ENCODE measurements around the gene PICK1. TPM values are rescaled to one million over a fixed set of nuclear protein-coding genes. Genes with fewer than 3 reads are reported as not detected.
A peak's percentile ranks its signal among the peaks of the same experiment; 100 is the strongest.

PICK1 gene
- total RNA-seq (18.0 and 18.5 TPM in 2 replicates), polyA plus RNA-seq (18.8 and 20.8 TPM in 2 replicates), polyA minus RNA-seq (24.9 and 25.1 TPM in 2 replicates), Bru-seq, nascent RNA (percentile 50 among the genes with signal in this experiment), BruChase-seq, experiment 1, labeled RNA remaining after a 6-hour chase (percentile 44 among the genes with signal in this experiment), BruChase-seq, experiment 2, labeled RNA remaining after a 2-hour chase (percentile 49 among the genes with signal in this experiment)
- polyA plus RNA-seq (2011; cell fraction: cytosol; rRNA removed), result 13.5 and 19.5 TPM in 2 replicates
- polyA plus RNA-seq (2011; cell fraction: nucleus; rRNA removed), result 71.5 and 71.9 TPM in 2 replicates
- polyA plus RNA-seq (2012), result 5.3 and 7.7 TPM in 2 replicates
- polyA minus RNA-seq (2011; cell fraction: cytosol; rRNA and poly(A)+ RNA removed), result 9.7 TPM
- polyA minus RNA-seq (2011; cell fraction: nucleus; rRNA and poly(A)+ RNA removed), result 11.1 and 11.5 TPM in 2 replicates
- long read RNA-seq, transcript PICK1-201 (13 exons, 2,055 nt), result major isoform, 11 of 34 reads
- long read RNA-seq, partial matches to known transcripts, result 3 of 34 reads
- long read RNA-seq, other reads (novel, unspliced or antisense), result 20 of 34 reads

DNA sequence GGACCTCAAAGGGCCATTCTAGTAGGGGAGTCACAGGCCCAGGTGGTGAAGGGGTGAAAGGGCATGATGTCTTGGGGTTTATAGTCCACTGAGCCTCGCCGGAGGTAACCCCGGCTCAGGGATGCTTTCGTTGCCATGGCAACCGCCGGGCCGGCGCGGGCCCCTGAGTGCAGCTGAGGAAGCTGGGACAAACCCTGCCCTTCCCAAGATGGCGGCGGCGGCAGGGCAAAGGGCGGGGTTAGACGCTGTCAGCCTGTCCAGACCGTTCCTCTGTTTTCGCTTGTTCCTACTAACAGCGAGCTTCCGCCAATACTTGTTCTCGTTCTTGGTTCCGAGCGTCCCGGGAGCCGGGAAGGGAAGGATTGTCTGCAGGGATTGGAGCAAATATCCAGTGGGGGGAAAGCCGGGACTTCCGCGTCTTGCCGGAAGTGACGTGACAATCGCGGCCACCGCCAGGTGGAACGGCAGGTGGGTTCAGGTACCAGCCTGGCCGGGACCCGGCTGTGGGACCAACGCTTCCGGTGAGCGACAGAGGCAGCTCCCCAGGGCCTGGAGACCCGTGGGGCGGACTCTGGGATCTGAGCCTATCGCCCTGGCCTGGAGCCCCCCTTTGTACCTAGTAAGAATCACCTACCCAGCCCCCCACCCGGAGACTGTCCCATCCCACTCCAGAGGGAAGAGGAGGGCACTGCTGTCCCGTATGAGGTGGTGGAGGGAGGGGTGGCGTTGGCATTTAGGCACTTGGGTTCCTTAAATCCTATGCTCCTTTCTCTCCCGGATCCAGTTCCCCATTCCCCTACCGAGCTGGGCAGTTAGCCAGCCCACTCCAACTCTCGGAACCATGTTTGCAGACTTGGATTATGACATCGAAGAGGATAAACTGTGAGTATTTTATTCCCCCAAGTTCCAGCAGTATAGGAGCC, at the start of gene PICK1:
TSS of gene PICK1 (plus strand) at position 436 of the 923 bp plus-strand sequence. CDS start at position 842, 406 bp downstream.
- intact Hi-C loops (cut with micrococcal nuclease) (loop anchor here (10.0 kb wide), 1 partner anchor 248 kb away; no protein-coding TSS in a partner anchor), dilution Hi-C loops (cut with MboI; ENCODE audit: extremely low pct_ligation_motif_present, low sequenced_read_pairs) (no loop called here)
- H3K4me2 ChIP-seq (ENCODE audit: insufficient read depth, low read length), result peak within 1 kb of the TSS; percentile 80
- H3K9me3 ChIP-seq (replicated peaks; ENCODE audit: control insufficient read depth, insufficient read depth, low read length), result no peaks in the 10 kb centered on the region
- H3K27ac ChIP-seq (ENCODE audit: insufficient read depth, low read depth, low read length), result peak within 1 kb of the TSS; percentile 73
- no peaks in the 10 kb centered on the region for H3K9me1 ChIP-seq (replicated peaks; ENCODE audit: control insufficient read depth, extremely low read depth, insufficient read depth, low read length)
- H3K36me3 ChIP-seq (ENCODE audit: control insufficient read depth in 2 of 2, extremely low read depth in 1 of 2, insufficient read depth in 2 of 2, low read length in 2 of 2), result no peaks in the 10 kb centered on the region
- no peaks in the 10 kb centered on the region for H3K79me2 ChIP-seq (ENCODE audit: control insufficient read depth, insufficient read depth, low read length)
- ChIA-PET CTCF (no interaction called here), POLR2A (no interaction called here)
- peak; percentile 82 for DNase-seq (ENCODE audit: low read depth, low spot score)
- TF ChIP-seq EZH2 (IDR thresholded peaks at IDR 0.05; ENCODE audit: borderline replicate concordance, low read depth, low read length, severe bottlenecking) (peak; percentile 41), MYC (IDR thresholded peaks at IDR 0.05; ENCODE audit: low read depth, low read length) (no peak), POLR2AphosphoS5 (IDR thresholded peaks at IDR 0.05; ENCODE audit: insufficient read depth, low read depth, low read length) (peak; percentile 56), POLR2A (IDR thresholded peaks at IDR 0.05; ENCODE audit: low read depth, low read length) (peak; percentile 68)
- TF ChIP-seq, protein P1, sequence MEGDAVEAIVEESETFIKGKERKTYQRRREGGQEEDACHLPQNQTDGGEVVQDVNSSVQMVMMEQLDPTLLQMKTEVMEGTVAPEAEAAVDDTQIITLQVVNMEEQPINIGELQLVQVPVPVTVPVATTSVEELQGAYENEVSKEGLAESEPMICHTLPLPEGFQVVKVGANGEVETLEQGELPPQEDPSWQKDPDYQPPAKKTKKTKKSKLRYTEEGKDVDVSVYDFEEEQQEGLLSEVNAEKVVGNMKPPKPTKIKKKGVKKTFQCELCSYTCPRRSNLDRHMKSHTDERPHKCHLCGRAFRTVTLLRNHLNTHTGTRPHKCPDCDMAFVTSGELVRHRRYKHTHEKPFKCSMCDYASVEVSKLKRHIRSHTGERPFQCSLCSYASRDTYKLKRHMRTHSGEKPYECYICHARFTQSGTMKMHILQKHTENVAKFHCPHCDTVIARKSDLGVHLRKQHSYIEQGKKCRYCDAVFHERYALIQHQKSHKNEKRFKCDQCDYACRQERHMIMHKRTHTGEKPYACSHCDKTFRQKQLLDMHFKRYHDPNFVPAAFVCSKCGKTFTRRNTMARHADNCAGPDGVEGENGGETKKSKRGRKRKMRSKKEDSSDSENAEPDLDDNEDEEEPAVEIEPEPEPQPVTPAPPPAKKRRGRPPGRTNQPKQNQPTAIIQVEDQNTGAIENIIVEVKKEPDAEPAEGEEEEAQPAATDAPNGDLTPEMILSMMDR (IDR thresholded peaks at IDR 0.05; ENCODE audit: extremely low read depth in 1 of 2, insufficient read depth in 1 of 2, low read depth in 1 of 2, low read length in 2 of 2), result no peak
- H2AFZ ChIP-seq (ENCODE audit: low read depth, low read length), result peak within 1 kb of the TSS; percentile 90
- H3K4me1 ChIP-seq (ENCODE audit: control insufficient read depth, extremely low read depth, insufficient read depth, low read length), result peaks cover 8% of the 10 kb centered on the region
- peak; percentile 88 for FAIRE-seq
- TSS peak; percentile 88 for BruUV-seq (replicated peaks)
- H3K9ac ChIP-seq (replicated peaks; ENCODE audit: extremely low read depth, insufficient read depth, low read length), result peak within 1 kb of the TSS; percentile 78
- H3K27me3 ChIP-seq (ENCODE audit: control insufficient read depth in 2 of 2, insufficient read depth in 2 of 2, low read length in 2 of 2), result peaks cover 0 to 2% of the 10 kb centered on the region in 2 experiments
- H4K20me1 ChIP-seq (replicated peaks; ENCODE audit: control insufficient read depth, extremely low read depth, insufficient read depth, low read length), result no peaks in the 10 kb centered on the region
- peak within 1 kb of the TSS; percentile 37 to 69 (median 58) for H3K4me3 ChIP-seq (replicated peaks in 1 of 3; ENCODE audit: insufficient read depth in 1 of 3, low read depth in 1 of 3, low read length in 3 of 3)
